ENCODE results near the gene ATP6V0A1.
"Not testable (repeated sequence)": the region's sequence is repeated elsewhere in the genome, so short reads cannot be mapped to it uniquely, and the experiment has no call there.

The ATP6V0A1 gene

GRCh38 chr17:42441371-42442195 lies 17.1 kb upstream of the ATP6V0A1 start:
- TF ChIP-seq, protein P1, sequence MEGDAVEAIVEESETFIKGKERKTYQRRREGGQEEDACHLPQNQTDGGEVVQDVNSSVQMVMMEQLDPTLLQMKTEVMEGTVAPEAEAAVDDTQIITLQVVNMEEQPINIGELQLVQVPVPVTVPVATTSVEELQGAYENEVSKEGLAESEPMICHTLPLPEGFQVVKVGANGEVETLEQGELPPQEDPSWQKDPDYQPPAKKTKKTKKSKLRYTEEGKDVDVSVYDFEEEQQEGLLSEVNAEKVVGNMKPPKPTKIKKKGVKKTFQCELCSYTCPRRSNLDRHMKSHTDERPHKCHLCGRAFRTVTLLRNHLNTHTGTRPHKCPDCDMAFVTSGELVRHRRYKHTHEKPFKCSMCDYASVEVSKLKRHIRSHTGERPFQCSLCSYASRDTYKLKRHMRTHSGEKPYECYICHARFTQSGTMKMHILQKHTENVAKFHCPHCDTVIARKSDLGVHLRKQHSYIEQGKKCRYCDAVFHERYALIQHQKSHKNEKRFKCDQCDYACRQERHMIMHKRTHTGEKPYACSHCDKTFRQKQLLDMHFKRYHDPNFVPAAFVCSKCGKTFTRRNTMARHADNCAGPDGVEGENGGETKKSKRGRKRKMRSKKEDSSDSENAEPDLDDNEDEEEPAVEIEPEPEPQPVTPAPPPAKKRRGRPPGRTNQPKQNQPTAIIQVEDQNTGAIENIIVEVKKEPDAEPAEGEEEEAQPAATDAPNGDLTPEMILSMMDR (IDR thresholded peaks at IDR 0.05; ENCODE audit: extremely low read depth, missing control alignments): no peak
- no peak for DNase-seq (ENCODE audit: low spot score)

- DNase-seq (ENCODE audit: low spot score): no peak
- TF ChIP-seq, protein P1 (IDR thresholded peaks at IDR 0.05; ENCODE audit: extremely low read depth, missing control alignments): no peak
Observed at GRCh38 chr17:42442196-42442565, 16.5 kb upstream of the ATP6V0A1 start.

- DNase-seq (ENCODE audit: low spot score): not testable (repeated sequence)
Observed at GRCh38 chr17:42449176-42449575, 9.5 kb upstream of the ATP6V0A1 start.

DNA sequence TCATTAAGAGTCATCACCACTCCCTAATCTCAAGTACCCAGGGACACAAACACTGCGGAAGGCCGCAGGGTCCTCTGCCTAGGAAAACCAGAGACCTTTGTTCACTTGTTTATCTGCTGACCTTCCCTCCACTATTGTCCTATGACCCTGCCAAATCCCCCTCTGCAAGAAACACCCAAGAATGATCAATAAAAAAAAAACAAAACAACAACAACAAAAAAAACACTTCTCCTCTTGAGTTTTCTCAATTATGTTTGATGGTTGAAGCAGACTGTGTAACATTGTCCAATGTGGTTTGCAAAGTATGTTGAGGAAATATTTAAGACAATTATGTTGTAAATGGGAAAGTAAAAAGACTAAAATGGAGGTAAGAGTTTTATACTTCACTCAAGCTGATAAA lies 8.8 kb upstream of the ATP6V0A1 start:
- not testable (repeated sequence) for DNase-seq (ENCODE audit: low spot score)

DNA sequence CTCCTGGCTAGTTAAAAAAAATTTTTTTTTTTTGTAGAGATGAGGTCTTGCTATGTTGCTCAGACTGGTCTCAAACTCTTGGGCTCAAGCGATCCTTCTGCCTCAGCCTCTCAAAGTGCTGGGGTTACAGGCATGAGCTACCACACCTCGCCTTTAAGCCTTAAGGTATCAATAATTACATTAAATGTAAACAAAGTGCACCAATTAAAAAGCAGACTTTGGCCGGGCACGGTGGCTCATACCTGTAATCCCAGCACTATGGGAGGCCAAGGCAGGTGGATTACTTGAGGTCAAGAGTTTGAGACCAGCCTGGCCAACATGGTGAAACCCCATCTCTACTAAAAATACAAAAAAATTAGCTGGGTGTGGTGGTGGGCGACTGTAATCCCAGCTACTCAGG lies 7.4 kb upstream of the ATP6V0A1 start:
- not testable (repeated sequence) for DNase-seq (ENCODE audit: low spot score)

DNA sequence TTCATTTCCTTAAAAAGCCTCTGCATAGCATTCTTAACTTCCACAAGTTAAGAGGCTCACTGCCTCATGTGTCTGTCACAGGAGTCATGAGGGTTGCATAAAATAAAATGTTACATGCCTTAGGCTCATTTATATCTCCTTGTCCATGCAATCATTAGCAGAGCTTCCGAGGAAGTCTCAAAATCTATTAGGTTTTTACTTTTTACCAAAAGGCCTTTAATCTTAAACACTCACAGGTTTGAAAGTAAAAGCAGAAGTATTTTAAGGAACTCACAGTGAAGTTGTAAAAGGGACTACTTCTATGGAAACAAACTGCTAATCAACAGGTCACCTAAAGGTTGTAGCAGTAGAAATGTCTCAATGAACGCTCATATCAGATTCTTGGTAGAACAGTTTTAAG lies 5.2 kb upstream of the ATP6V0A1 start:
- peak; percentile 56 for DNase-seq (ENCODE audit: low spot score)
- TF ChIP-seq, protein P1 (IDR thresholded peaks at IDR 0.05; ENCODE audit: extremely low read depth, missing control alignments): no peak

GRCh38 chr17:42454987-42455386 lies 3.7 kb upstream of the ATP6V0A1 start:
- not testable (repeated sequence) for DNase-seq (ENCODE audit: low spot score)

DNA sequence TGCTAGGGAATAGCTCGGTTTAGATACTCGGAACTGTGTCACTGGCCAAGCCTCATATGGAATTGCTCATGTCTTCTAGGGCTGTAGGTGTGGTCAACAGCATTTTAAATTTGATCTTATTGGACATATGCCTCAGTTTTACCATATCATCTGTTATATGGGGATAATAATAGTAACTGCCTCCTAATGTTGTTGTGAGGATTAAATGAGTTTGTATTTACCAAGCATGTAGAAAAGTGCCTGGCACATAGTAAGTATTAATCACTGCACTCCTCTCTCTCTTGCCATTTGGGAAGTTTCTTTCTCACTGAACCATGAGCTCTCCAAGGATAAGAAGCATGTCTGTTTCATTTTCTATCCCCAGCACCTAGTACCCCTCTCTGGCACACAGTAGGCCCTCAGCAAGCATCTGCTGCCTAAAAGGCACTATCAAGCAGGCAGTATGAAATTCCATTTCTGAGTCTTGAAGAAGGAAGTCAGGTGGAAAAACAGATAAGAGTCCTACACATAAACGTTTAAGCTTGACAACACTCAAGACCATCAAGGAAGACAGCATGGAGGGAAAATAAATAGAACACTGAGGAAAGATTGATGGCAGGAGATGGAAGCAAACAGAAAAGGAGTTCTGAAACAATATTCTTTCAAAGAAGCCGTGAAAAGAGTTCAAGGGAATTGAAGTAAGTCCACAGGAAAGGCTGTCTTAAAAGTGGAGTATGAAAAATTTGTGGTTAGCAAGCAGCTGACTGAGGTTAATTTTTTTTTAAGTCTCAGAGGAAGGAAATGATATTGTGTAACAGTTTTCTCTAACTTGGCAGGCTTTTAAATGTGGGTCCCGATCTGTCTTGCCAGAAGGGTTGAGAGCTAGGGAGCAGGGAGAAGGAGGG lies 2.2 kb upstream of the ATP6V0A1 start:
- DNase-seq (ENCODE audit: low spot score): peak; percentile 67
- TF ChIP-seq, protein P1 (IDR thresholded peaks at IDR 0.05; ENCODE audit: extremely low read depth, missing control alignments): no peak

GRCh38 chr17:42457107-42457792 lies 1.4 kb upstream of the ATP6V0A1 start:
- DNase-seq (ENCODE audit: low spot score): peak; percentile 31
- TF ChIP-seq, protein P1 (IDR thresholded peaks at IDR 0.05; ENCODE audit: extremely low read depth, missing control alignments): no peak
